Activated CD8-positive, alpha-beta memory T cell treated with anti-CD3 and anti-CD28 coated beads for 48 hours (primary cell): ENCODE data around the gene SMARCA4.
"Not testable (repeated sequence)": the region's sequence is repeated elsewhere in the genome, so short reads cannot be mapped to it uniquely, and the experiment has no call there.

Source experiments
- DNase-seq, 3 experiments: peaks; one replicate each; pipeline ENCODE4 v3.0.0-alpha.2; 2020; ENCODE audit warnings: low read depth in 2 of 3, low spot score in 2 of 3

SMARCA4 gene

GRCh38 chr19:11064831-11065303 lies 104.0 kb downstream of the SMARCA4 start:
- no peak for DNase-seq

DNA sequence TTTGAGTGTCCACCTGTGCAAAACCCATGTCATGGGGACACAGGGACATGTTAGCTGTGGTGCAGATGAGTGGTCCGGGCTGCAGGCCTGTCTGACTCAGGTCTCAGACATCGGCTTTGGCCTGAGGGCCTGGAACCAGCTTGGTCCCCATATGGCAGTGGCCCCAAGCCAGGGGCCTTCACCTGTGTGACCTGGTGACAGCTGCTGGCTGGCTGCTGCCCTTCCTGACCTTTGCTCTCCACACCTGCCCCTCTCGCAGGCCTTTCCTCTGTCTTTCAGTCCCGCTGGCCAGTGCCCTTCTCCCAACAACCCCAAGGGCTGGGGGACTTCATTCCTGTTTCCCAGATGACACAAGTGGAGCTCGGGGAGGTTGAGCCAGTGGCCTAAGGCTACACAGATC lies 105.5 kb downstream of the SMARCA4 start:
- DNase-seq = no peak

DNA sequence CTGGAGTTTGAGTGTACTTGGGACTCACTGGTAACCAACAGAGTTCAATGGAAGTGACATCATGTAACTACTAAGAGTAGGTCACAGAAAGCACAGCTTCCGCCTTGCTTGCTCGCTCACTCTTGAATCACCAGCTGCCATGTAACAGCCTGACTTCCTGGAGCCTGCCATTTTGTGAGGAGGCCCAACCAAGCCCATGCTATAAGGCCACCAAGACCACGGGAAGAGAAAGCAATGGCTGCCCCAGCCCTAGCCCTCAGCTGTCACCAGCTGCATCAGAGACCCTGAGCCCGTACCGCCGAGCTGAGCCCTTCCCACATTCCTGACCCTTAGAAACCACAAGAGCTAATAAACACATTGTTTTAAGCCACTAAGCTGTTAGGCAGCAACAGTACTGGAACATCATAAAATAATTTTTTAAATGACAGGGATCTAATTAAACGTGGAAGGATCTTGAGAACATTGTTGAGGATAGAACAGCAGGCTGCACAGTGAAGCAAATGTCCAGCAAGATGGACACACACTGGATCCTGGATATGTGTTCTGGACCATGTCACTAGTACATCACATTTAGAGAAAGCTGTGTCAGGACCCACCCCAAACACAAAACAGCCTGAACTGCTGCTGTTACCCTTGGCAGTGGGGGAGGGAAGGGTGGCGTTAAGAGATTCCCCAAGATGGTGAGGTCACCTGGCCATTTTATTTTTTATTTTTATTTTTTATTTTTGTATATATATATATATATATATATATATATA lies 106.7 kb downstream of the SMARCA4 start:
- no peak for DNase-seq

DNA sequence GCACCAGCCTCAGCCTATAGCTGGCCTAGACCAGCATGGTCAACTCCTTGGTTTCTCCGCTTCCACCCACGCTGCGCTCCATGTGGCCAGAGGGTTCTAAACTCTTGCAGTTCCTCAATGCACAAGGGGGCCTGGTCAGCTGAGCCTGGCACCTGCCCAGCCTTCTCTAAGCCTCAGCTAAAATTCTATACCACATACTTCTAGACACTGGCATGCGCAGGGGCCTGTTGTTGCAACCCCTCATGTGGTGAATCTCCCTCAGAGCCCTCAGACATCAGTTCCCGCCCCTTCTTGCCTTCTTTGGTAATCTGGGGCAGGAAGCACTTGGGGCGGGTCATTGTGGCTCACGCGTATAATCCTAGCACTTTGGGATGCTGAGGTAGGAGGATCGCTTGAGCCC lies 108.7 kb downstream of the SMARCA4 start:
- no peak for DNase-seq

DNA sequence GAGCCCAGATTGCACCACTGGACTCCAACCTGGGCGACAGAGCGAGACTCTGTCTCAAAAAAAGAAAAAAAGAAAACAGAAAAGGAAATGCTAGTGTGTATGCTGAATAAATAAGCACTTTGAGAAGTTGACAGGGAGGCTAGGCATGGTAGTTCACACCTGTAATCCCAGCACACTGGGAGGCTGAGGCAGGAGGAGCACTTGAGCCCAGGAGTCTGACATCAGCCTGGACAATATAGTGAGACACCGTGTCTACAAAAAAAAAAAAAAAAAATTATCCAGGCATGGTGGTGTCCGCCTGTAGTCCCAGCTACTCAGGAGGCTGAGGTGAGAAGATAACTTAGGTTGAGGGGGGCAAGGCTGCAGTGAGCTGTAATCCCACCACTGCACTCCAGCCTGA lies 109.3 kb downstream of the SMARCA4 start:
- no peak for DNase-seq

- no peak for DNase-seq
Measured at GRCh38 chr19:11073568-11073967, 112.7 kb downstream of the SMARCA4 start.

GRCh38 chr19:11076792-11077191 lies 116.0 kb downstream of the SMARCA4 start:
- not testable (repeated sequence) for DNase-seq

GRCh38 chr19:11078893-11079292 lies 118.1 kb downstream of the SMARCA4 start:
- DNase-seq = no peak

DNA sequence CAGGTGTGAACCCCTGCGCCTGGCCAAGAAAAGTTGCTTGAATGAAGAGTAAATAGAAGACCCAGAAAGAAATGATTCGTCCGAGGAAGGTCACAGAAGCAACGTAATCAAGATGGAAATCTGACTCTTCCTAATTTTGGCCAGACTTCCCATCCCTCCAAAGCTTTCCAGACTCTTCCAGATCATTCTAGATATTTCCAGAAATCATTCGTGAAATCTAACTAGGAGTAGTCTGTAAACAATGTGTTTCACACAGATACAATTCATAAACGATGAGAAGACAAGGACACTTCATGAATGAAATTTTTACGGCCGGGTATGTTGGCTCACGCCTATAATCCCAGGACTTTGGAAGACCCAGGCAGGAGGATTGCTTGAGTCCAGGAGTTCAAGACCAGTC lies 119.2 kb downstream of the SMARCA4 start:
- DNase-seq = no peak

- no peak for DNase-seq
Measured at GRCh38 chr19:11087870-11088505, 127.2 kb downstream of the SMARCA4 start.

DNA sequence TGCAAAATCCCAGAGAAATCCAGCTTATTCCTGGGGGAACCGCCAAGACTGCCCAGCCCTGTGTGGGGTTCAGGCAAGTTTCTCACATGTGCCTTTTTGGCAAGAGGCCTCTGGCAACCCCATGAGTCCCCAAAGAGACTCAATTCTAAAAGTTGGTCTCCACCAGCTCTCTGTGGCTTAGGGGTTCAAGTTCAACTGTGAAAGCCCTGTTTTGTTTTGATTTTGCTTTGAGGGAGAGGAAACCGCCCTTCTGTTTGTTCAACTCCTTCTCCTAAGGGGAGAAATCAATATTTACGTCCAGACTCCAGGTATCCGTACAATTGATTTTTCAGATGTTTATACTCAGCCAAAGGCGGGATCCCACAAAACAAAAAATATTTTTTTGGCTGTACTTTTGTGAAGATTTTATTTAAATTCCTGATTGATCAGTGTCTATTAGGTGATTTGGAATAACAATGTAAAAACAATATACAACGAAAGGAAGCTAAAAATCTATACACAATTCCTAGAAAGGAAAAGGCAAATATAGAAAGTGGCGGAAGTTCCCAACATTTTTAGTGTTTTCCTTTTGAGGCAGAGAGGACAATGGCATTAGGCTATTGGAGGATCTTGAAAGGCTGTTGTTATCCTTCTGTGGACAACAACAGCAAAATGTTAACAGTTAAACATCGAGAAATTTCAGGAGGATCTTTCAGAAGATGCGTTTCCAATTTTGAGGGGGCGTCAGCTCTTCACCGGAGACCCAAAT lies 127.8 kb downstream of the SMARCA4 start:
- DNase-seq = no peak

- DNase-seq = peak; percentile 43 to 60 (median 58)
Measured at GRCh38 chr19:11089254-11090013, 128.6 kb downstream of the SMARCA4 start, which contains the start of gene LDLR. Gene LDLR (plus strand): TSS chr19:11089463. CDS start chr19:11089549, 86 bp downstream.

DNA sequence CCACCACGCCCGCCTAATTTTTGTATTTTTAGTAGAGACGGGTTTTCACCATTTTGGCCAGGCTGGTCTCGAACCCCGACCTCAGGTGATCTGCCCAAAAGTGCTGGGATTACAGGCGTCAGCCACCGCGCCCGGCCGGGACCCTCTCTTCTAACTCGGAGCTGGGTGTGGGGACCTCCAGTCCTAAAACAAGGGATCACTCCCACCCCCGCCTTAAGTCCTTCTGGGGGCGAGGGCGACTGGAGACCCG lies 129.1 kb downstream of the SMARCA4 start:
- peak in 1 of 3 experiments; percentile 58 for DNase-seq

GRCh38 chr19:11090264-11090996 lies 129.6 kb downstream of the SMARCA4 start:
- DNase-seq = peak; percentile 91 to 93 (median 92)

DNA sequence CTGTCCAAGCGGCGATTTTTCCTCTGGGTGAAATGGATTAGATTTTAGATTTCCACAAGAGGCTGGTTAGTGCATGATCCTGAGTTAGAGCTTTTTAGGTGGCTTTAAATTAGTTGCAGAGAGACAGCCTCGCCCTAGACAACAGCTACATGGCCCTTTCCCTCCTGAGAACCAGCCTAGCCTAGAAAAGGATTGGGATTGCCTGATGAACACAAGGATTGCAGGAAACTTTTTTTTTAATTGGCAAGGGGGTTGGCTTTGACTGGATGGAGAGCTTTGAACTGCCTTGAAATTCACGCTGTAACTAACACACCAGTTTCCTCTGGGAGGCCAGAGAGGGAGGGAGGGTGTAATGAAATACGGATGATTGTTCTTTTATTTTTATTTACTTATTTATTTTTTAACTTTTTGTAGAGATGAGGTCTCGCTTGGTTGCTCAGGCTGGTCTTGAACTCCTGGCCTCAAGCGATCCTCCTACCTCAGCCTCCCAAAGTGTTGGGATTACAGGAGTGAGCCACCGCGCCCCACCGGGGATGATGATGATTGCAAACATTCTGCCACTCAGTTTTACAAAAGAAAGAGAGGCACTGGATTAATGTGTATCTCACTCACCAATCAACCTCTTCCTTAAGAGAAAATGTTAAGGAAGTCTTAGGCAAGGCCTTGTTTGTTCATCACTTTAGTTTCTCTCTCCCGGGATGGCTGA lies 130.3 kb downstream of the SMARCA4 start:
- no peak for DNase-seq

- DNase-seq = no peak
Measured at GRCh38 chr19:11091703-11092153, 130.9 kb downstream of the SMARCA4 start.

- no peak for DNase-seq
Measured at GRCh38 chr19:11092181-11092538, 131.3 kb downstream of the SMARCA4 start.

- DNase-seq = no peak
Measured at GRCh38 chr19:11093689-11094238, 132.9 kb downstream of the SMARCA4 start.

GRCh38 chr19:11094520-11094894 lies 133.7 kb downstream of the SMARCA4 start:
- DNase-seq = no peak
